Endothelial cell (in vitro differentiated cells): ENCODE measurements around the gene EFNA1. TPM values are rescaled to one million over a fixed set of nuclear protein-coding genes. Genes with fewer than 3 reads are reported as not detected.
A peak's percentile ranks its signal among the peaks of the same experiment; 100 is the strongest.

Experiments
- DNase-seq: peaks from one replicate; pipeline ENCODE4 v3.0.0; 2021; ENCODE audit warnings: low spot score
- H3K27ac Mint-ChIP-seq: one replicate; pipeline ENCODE4 v1.8.0; 2021; ENCODE audit warnings: mixed read lengths, inconsistent platforms; ENCODE audit not compliant: unreplicated experiment
- H3K27me3 Mint-ChIP-seq: one replicate; pipeline ENCODE4 v1.8.0; 2021; ENCODE audit warnings: mild to moderate bottlenecking, moderate library complexity, mixed read lengths, inconsistent platforms; ENCODE audit not compliant: unreplicated experiment
- H3K36me3 Mint-ChIP-seq: one replicate; pipeline ENCODE4 v1.8.0; 2021; ENCODE audit warnings: mild to moderate bottlenecking, low read depth, mixed read lengths, inconsistent platforms; ENCODE audit not compliant: unreplicated experiment
- H3K4me1 Mint-ChIP-seq: one replicate; pipeline ENCODE4 v1.8.0; 2021; ENCODE audit warnings: mild to moderate bottlenecking, mixed read lengths, inconsistent platforms; ENCODE audit not compliant: unreplicated experiment
- H3K4me3 Mint-ChIP-seq: one replicate; pipeline ENCODE4 v1.8.0; 2021; ENCODE audit warnings: mild to moderate bottlenecking, mixed read lengths, inconsistent platforms; ENCODE audit not compliant: unreplicated experiment
- H3K9me3 Mint-ChIP-seq: one replicate; pipeline ENCODE4 v1.8.0; 2021; ENCODE audit warnings: mixed read lengths, inconsistent platforms; ENCODE audit not compliant: unreplicated experiment
- total RNA-seq: library from RNA; stranded (reverse); fragmentation: NEBNext Ultra II Directional; extraction: Animal tissue kit (Norgen Biotek cat#: 25700); gene quantifications from one replicate; pipeline ENCODE4 v1.2.1, GENCODE V29; 2021; ENCODE audit not compliant: unreplicated experiment
- TF ChIP-seq, protein P1 (sequence below): fragments of 200-600 bp; sonication (generic); IDR thresholded peaks from one replicate; pipeline ENCODE4 v1.5.0; 2021; ENCODE audit warnings: antibody characterized with exemption; ENCODE audit not compliant: unreplicated experiment

The EFNA1 gene
- total RNA-seq, 1 donor from 2014 or later = 413 TPM

DNA sequence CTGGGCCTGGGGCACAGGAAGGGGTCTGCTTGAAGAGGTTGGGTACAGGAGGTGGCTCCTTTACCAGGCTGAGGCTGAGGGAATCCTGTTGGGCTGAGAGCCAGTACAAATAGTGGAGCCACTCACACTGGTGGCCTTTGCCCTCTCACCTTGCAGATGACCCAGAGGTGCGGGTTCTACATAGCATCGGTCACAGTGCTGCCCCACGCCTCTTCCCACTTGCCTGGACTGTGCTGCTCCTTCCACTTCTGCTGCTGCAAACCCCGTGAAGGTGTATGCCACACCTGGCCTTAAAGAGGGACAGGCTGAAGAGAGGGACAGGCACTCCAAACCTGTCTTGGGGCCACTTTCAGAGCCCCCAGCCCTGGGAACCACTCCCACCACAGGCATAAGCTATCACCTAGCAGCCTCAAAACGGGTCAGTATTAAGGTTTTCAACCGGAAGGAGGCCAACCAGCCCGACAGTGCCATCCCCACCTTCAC, 6.2 kb downstream of the EFNA1 start:
- no peaks in the 10 kb centered on the region for H3K9me3 Mint-ChIP-seq
- H3K27ac Mint-ChIP-seq = peak overlapping the region; percentile 24
- H3K4me1 Mint-ChIP-seq = peaks cover 60% of the 10 kb centered on the region
- TF ChIP-seq, protein P1, sequence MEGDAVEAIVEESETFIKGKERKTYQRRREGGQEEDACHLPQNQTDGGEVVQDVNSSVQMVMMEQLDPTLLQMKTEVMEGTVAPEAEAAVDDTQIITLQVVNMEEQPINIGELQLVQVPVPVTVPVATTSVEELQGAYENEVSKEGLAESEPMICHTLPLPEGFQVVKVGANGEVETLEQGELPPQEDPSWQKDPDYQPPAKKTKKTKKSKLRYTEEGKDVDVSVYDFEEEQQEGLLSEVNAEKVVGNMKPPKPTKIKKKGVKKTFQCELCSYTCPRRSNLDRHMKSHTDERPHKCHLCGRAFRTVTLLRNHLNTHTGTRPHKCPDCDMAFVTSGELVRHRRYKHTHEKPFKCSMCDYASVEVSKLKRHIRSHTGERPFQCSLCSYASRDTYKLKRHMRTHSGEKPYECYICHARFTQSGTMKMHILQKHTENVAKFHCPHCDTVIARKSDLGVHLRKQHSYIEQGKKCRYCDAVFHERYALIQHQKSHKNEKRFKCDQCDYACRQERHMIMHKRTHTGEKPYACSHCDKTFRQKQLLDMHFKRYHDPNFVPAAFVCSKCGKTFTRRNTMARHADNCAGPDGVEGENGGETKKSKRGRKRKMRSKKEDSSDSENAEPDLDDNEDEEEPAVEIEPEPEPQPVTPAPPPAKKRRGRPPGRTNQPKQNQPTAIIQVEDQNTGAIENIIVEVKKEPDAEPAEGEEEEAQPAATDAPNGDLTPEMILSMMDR = no peak
- no peak for DNase-seq
- peak overlapping the region; percentile 91 for H3K4me3 Mint-ChIP-seq
- H3K36me3 Mint-ChIP-seq = peaks cover 66% of the 10 kb centered on the region
- peaks cover 16% of the 10 kb centered on the region for H3K27me3 Mint-ChIP-seq

DNA sequence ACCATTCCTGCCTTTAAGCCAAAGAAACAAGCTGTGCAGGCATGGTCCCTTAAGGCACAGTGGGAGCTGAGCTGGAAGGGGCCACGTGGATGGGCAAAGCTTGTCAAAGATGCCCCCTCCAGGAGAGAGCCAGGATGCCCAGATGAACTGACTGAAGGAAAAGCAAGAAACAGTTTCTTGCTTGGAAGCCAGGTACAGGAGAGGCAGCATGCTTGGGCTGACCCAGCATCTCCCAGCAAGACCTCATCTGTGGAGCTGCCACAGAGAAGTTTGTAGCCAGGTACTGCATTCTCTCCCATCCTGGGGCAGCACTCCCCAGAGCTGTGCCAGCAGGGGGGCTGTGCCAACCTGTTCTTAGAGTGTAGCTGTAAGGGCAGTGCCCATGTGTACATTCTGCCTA, 6.6 kb downstream of the EFNA1 start:
- Mint-ChIP-seq H3K36me3 (peaks cover 64% of the 10 kb centered on the region), H3K4me1 (peaks cover 62% of the 10 kb centered on the region)

DNA sequence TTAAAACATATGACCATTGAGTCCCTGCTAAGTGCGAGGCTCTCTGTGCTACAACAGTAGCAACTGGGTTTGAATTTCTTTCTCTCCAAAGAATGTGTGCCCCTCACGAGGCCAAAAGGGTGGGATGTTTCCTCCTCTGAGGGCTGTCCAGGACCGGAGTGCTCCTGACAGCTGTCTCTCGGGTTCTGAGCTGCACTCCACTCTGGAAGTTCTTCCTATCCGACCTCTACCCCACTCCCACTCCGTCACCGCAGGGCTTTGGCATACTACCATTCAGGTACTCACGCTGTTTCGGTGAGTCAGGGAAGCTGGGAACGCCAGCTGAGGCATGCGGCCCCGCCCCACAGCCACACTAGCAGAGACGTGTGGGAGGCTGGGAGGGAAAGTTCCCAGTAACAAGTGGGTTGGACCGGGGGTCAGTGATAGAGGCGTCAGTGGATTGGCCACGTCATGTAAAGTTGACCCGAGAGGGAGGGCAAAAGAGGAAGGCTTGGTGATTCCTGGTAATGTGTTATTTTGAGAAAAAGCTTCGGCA, 7.3 kb downstream of the EFNA1 start:
- no peaks in the 10 kb centered on the region for H3K9me3 Mint-ChIP-seq
- H3K27me3 Mint-ChIP-seq = peaks cover 17% of the 10 kb centered on the region
- H3K27ac Mint-ChIP-seq = peak overlapping the region; percentile 92
- H3K36me3 Mint-ChIP-seq = peaks cover 57% of the 10 kb centered on the region
- TF ChIP-seq, protein P1 = no peak
- peak; percentile 47 for DNase-seq
- H3K4me3 Mint-ChIP-seq = peak overlapping the region; percentile 88
- H3K4me1 Mint-ChIP-seq = peaks cover 65% of the 10 kb centered on the region

More for the DNA sequence above, 6.6 kb downstream of the EFNA1 start:
- no peak for DNase-seq
- TF ChIP-seq, protein P1 = no peak
- H3K9me3 Mint-ChIP-seq = no peaks in the 10 kb centered on the region
- peak overlapping the region; percentile 92 for H3K27ac Mint-ChIP-seq
- peak overlapping the region; percentile 88 for H3K4me3 Mint-ChIP-seq
- peaks cover 17% of the 10 kb centered on the region for H3K27me3 Mint-ChIP-seq

DNA sequence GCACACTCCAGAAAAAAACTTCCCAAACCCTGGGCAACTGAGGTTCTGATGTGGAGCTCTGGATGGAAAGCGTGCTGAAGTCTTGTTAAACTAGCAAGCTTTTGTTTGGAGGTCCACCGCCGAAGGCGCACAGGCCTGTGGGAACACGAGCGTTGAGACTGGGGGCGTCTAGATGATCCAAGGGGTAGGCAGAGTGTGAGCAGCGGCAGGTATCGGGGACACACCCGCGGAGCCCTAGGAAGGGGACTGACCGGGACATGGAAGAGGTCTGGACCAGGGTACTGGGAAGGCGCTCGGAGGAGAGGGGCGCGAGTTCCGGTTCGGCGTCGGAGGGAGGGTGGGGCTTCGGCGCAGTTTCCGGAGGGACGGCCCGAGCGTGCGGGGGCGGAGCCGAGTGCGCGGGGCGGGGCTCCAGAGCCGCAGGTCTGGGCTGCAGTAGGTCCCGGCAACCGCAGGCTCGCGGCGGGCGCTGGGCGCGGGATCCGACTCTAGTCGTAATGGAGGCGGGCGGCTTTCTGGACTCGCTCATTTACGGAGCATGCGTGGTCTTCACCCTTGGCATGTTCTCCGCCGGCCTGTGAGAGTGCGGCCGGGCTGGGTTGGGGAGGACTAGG, 7.8 kb downstream of the EFNA1 start, which contains the start of gene SLC50A1:
Gene SLC50A1 (plus strand): TSS at position 438 of the 614 bp plus-strand sequence. CDS start 60 bp downstream, at position 498.
- Mint-ChIP-seq H3K4me1 (peaks cover 68% of the 10 kb centered on the region), H3K9me3 (no peaks in the 10 kb centered on the region), H3K27ac (peak within 1 kb of the TSS; percentile 98), H3K36me3 (peaks cover 53% of the 10 kb centered on the region), H3K4me3 (peak within 1 kb of the TSS; percentile 88), H3K27me3 (peaks cover 16% of the 10 kb centered on the region)
- TF ChIP-seq, protein P1 = no peak
- peak; percentile 97 for DNase-seq

DNA sequence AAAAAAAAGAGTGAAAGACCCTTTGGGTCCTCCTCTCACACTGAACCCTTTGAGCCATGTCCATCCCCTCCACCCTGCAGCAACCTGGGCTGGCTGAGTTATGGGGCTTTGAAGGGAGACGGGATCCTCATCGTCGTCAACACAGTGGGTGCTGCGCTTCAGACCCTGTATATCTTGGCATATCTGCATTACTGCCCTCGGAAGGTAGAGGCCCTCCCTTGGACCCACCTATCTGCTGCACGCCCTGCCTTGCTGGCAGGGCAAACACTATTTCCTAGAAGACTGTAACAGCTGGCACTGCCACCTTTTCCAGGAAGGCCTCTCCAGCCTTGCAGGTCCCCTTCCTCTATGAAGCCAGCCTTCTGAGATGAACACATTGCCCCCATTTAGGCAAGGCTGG, 9.1 kb downstream of the EFNA1 start:
- Mint-ChIP-seq H3K27ac (peak overlapping the region; percentile 64), H3K36me3 (peaks cover 41% of the 10 kb centered on the region), H3K9me3 (no peaks in the 10 kb centered on the region), H3K4me3 (peak overlapping the region; percentile 88), H3K4me1 (peaks cover 58% of the 10 kb centered on the region), H3K27me3 (peaks cover 11% of the 10 kb centered on the region)
- no peak for DNase-seq
- TF ChIP-seq, protein P1 = no peak
